NCI-H510A (cell line): Measurements from ENCODE around the gene WWP2.
"Not testable (repeated sequence)": the region's sequence is repeated elsewhere in the genome, so short reads cannot be mapped to it uniquely, and the experiment has no call there.

Experiments used
- DNase-seq: peaks from one replicate; lab custom pipeline; 2025; lab: John Stamatoyannopoulos, UW

Gene WWP2

GRCh38 chr16:69761983-69762813, at the start of gene WWP2:
Gene WWP2 (plus strand): TSS chr16:69762332. CDS start chr16:69787011, 24,679 bp downstream.
- peak; percentile 66 for DNase-seq

GRCh38 chr16:69712914-69713581, 49.1 kb upstream of the WWP2 start:
- DNase-seq, result no peak

- no peak for DNase-seq
Observed at GRCh38 chr16:69717066-69717465, 45.1 kb upstream of the WWP2 start.

GRCh38 chr16:69718111-69718764, 43.9 kb upstream of the WWP2 start:
- no peak for DNase-seq

- DNase-seq, result no peak
Observed at GRCh38 chr16:69720822-69721430, 41.2 kb upstream of the WWP2 start.

- DNase-seq, result no peak
Observed at GRCh38 chr16:69721441-69721957, 40.6 kb upstream of the WWP2 start.

- no peak for DNase-seq
Observed at GRCh38 chr16:69724414-69724873, 37.7 kb upstream of the WWP2 start.

GRCh38 chr16:69724981-69725479, 37.1 kb upstream of the WWP2 start:
- no peak for DNase-seq

GRCh38 chr16:69725480-69726312, 36.4 kb upstream of the WWP2 start:
- DNase-seq, result no peak

GRCh38 chr16:69726313-69727060, 35.6 kb upstream of the WWP2 start, which contains the start of gene NQO1:
Gene NQO1 (minus strand): TSS chr16:69726560. CDS start chr16:69726439, 121 bp downstream.
- peak; percentile 92 for DNase-seq

- DNase-seq, result no peak
Observed at GRCh38 chr16:69727916-69728270, 34.2 kb upstream of the WWP2 start.

GRCh38 chr16:69729030-69729429, 33.1 kb upstream of the WWP2 start:
- DNase-seq, result not testable (repeated sequence)

GRCh38 chr16:69731280-69731679, 30.9 kb upstream of the WWP2 start:
- not testable (repeated sequence) for DNase-seq

- no peak for DNase-seq
Observed at GRCh38 chr16:69732101-69732500, 30.0 kb upstream of the WWP2 start.

- DNase-seq, result no peak
Observed at GRCh38 chr16:69741519-69741918, 20.6 kb upstream of the WWP2 start.

GRCh38 chr16:69741951-69742904, 19.9 kb upstream of the WWP2 start:
- no peak for DNase-seq

GRCh38 chr16:69744363-69745231, 17.5 kb upstream of the WWP2 start:
- DNase-seq, result no peak

GRCh38 chr16:69745232-69745612, 16.9 kb upstream of the WWP2 start:
- no peak for DNase-seq
